Neural progenitor cell (in vitro differentiated cells): Measurements from ENCODE around the gene SNCG.

ENCODE experiments used
- CTCF ChIP-seq: fragments of 200-600 bp; sonication (generic); IDR thresholded peaks from 2 replicates; pipeline ENCODE4 v1.5.1; 2017; ENCODE audit warnings: antibody characterized with exemption, mild to moderate bottlenecking
- EZH2 ChIP-seq: fragments of 200-600 bp; sonication (generic); IDR thresholded peaks from 2 replicates; pipeline ENCODE4 v1.6.1; 2017; ENCODE audit warnings: antibody characterized with exemption, mild to moderate bottlenecking, moderate library complexity
- EZH2phosphoT487 ChIP-seq: fragments of 200-600 bp; sonication (generic); IDR thresholded peaks from 2 replicates; pipeline ENCODE4 v1.6.1; 2017; ENCODE audit warnings: antibody characterized with exemption

- TF ChIP-seq CTCF: no peak
- TF ChIP-seq EZH2: no peak
- no peak for TF ChIP-seq EZH2phosphoT487
These were observed 1.5 kb upstream of the SNCG start for GRCh38 chr10:86956848-86957448.
